H4 (cell line): ENCODE data around the gene ZNF740. TPM values are rescaled to one million over a fixed set of nuclear protein-coding genes. Genes with fewer than 3 reads are reported as not detected.

ENCODE experiments used
- DNase-seq: peaks from one replicate; pipeline ENCODE4 v3.0.0-alpha.2; 2015; ENCODE audit warnings: low spot score
- total RNA-seq: library from RNA; depleted of rRNA; stranded (reverse); fragments of >200 nt; shearing (Covaris generic); gene quantifications from 2 replicates; pipeline ENCODE4 v1.2.3, GENCODE V29; 2014

ZNF740 gene
- total RNA-seq, 1 experiment from 2014 or later: 6.3 TPM

GRCh38 chr12:53214221-53214620, 33.7 kb downstream of the ZNF740 start:
- no peak for DNase-seq

- DNase-seq: no peak
Measured at GRCh38 chr12:53214687-53215455, 34.3 kb downstream of the ZNF740 start.

- no peak for DNase-seq
Measured at GRCh38 chr12:53215497-53215896, 35.0 kb downstream of the ZNF740 start.

- DNase-seq: peak; percentile 40
Measured at GRCh38 chr12:53217051-53217930, 36.8 kb downstream of the ZNF740 start.

- DNase-seq: no peak
Measured at GRCh38 chr12:53217931-53218307, 37.4 kb downstream of the ZNF740 start.

GRCh38 chr12:53218551-53219291, 38.2 kb downstream of the ZNF740 start:
- no peak for DNase-seq

GRCh38 chr12:53219292-53219955, 38.9 kb downstream of the ZNF740 start:
- peak; percentile 49 for DNase-seq

GRCh38 chr12:53219956-53220693, 39.6 kb downstream of the ZNF740 start:
- peak; percentile 75 for DNase-seq

GRCh38 chr12:53220694-53221202, 40.2 kb downstream of the ZNF740 start:
- peak; percentile 92 for DNase-seq

- DNase-seq: peak; percentile 56
Measured at GRCh38 chr12:53221203-53222080, 40.9 kb downstream of the ZNF740 start.

GRCh38 chr12:53222170-53222721, 41.7 kb downstream of the ZNF740 start:
- no peak for DNase-seq

GRCh38 chr12:53222806-53223261, 42.3 kb downstream of the ZNF740 start:
- no peak for DNase-seq

- no peak for DNase-seq
Measured at GRCh38 chr12:53223389-53224060, 43.0 kb downstream of the ZNF740 start.

- no peak for DNase-seq
Measured at GRCh38 chr12:53224061-53224896, 43.8 kb downstream of the ZNF740 start.

- DNase-seq: no peak
Measured at GRCh38 chr12:53224897-53225634, 44.5 kb downstream of the ZNF740 start.

- DNase-seq: no peak
Measured at GRCh38 chr12:53225635-53226424, 45.3 kb downstream of the ZNF740 start.
